H1 (cell line): ENCODE data around the gene OLFM1. TPM values are rescaled to one million over a fixed set of nuclear protein-coding genes. Genes with fewer than 3 reads are reported as not detected.

Source experiments
- CTCF ChIA-PET: fragments of 300-600 bp; sonication (Branson Sonifier 250); formaldehyde crosslinking; loops from one replicate; lab custom pipeline; 2021; ENCODE audit not compliant: partially characterized antibody; lab: Charles Lee
- POLR2A ChIA-PET: fragments of 300-600 bp; sonication (Branson Sonifier 250); formaldehyde crosslinking; loops from one replicate; lab custom pipeline; 2021; ENCODE audit warnings: inconsistent platforms; ENCODE audit not compliant: partially characterized antibody; lab: Charles Lee
- DNase-seq, 2 experiments: peaks; one replicate each; pipeline versions ENCODE4 v3.0.0 to v3.0.0-alpha.2; 2010 to 2022; ENCODE audit warnings: low spot score in 2 of 2, low read depth in 1 of 2, mixed read lengths in 1 of 2
- FAIRE-seq: peaks from 2 replicates; lab custom pipeline; 2011; peaks lifted over from hg19 to GRCh38; lab: Jason Lieb, UNC
- H2AFZ ChIP-seq: 2 replicates; pipeline ENCODE4 v1.8.1; 2012; ENCODE audit warnings: low read length, inconsistent platforms
- H2AK5ac ChIP-seq: 2 replicates; pipeline ENCODE4 v1.6.1; 2013; ENCODE audit warnings: low read depth, low read length
- H2BK120ac ChIP-seq: replicated peaks from 2 replicates; pipeline ENCODE3; 2013; ENCODE audit warnings: low read depth, low read length, inconsistent platforms
- H2BK12ac ChIP-seq: 2 replicates; pipeline ENCODE4 v1.6.1; 2013; ENCODE audit warnings: low read depth, low read length
- H2BK15ac ChIP-seq: 2 replicates; pipeline ENCODE4 v1.6.1; 2013; ENCODE audit warnings: low read length
- H2BK20ac ChIP-seq: 2 replicates; pipeline ENCODE4 v1.6.1; 2013; ENCODE audit warnings: low read length
- H2BK5ac ChIP-seq: 2 replicates; pipeline ENCODE4 v1.6.1; 2013; ENCODE audit warnings: low read depth, low read length
- H3K14ac ChIP-seq: 2 replicates; pipeline ENCODE4 v1.6.1; 2013; ENCODE audit warnings: inconsistent platforms; ENCODE audit not compliant: insufficient read length
- H3K18ac ChIP-seq: 2 replicates; pipeline ENCODE4 v1.6.1; 2013; ENCODE audit warnings: low read length; ENCODE audit errors: extremely low read depth
- H3K23ac ChIP-seq: 2 replicates; pipeline ENCODE4 v1.6.1; 2013; ENCODE audit warnings: inconsistent platforms; ENCODE audit not compliant: insufficient read length
- H3K23me2 ChIP-seq: 2 replicates; pipeline ENCODE4 v1.6.1; 2013; ENCODE audit warnings: low read depth, low read length
- H3K27ac ChIP-seq: 2 replicates; pipeline ENCODE4 v1.6.1; 2011; ENCODE audit warnings: low read depth, low read length, inconsistent platforms
- H3K27me3 ChIP-seq, 4 experiments: replicated peaks in 1 of 4; 1 replicate in 1 of 4; 2 replicates in 3 of 4; pipeline versions ENCODE4 v1.6.1 to v1.8.1; 2011 to 2013; ENCODE audit warnings: low read length in 3 of 4, mild to moderate bottlenecking in 3 of 4, inconsistent platforms in 2 of 4, mixed read lengths in 2 of 4, moderate library complexity in 1 of 4; ENCODE audit not compliant: control insufficient read depth in 3 of 4, insufficient read depth in 3 of 4; ENCODE audit errors: extremely low read depth in 1 of 4
- H3K36me3 ChIP-seq, 4 experiments: 2 replicates each; pipeline versions ENCODE4 v1.6.1 to v1.8.1; 2011 to 2013; ENCODE audit warnings: mild to moderate bottlenecking in 4 of 4, low read length in 3 of 4, moderate library complexity in 2 of 4, control low read depth in 1 of 4, inconsistent platforms in 1 of 4; ENCODE audit not compliant: insufficient read depth in 4 of 4, control insufficient read depth in 2 of 4
- H3K4ac ChIP-seq: replicated peaks from 2 replicates; pipeline ENCODE3; 2013; ENCODE audit warnings: low read length, low read depth, mixed read lengths, inconsistent platforms; ENCODE audit not compliant: insufficient read length
- H3K4me1 ChIP-seq, 4 experiments: replicated peaks in 1 of 4; 1 replicate in 1 of 4; 2 replicates in 3 of 4; pipeline versions ENCODE4 v1.6.1 to v1.8.1; 2011 to 2013; ENCODE audit warnings: low read length in 3 of 4, inconsistent platforms in 2 of 4, mixed read lengths in 1 of 4; ENCODE audit not compliant: insufficient read depth in 4 of 4, control insufficient read depth in 3 of 4
- H3K4me2 ChIP-seq, 2 experiments: 2 replicates each; pipeline versions ENCODE4 v1.6.1 to v1.8.1; 2011 to 2013; ENCODE audit warnings: low read depth in 2 of 2, low read length in 2 of 2, control low read depth in 1 of 2, inconsistent platforms in 1 of 2, mild to moderate bottlenecking in 1 of 2; ENCODE audit not compliant: insufficient read depth in 1 of 2
- H3K4me3 ChIP-seq, 4 experiments: fragments of 200-600, 300-600 bp in 1 of 4; sonication (generic), shearing (Covaris generic), sonication (Bioruptor Twin) in 1 of 4; 2 replicates each; pipeline versions ENCODE4 v1.5.1 to v1.8.1; 2011 to 2016; ENCODE audit warnings: low read length in 4 of 4, low read depth in 3 of 4, control low read depth in 2 of 4, inconsistent platforms in 2 of 4, mild to moderate bottlenecking in 2 of 4, mixed read lengths in 1 of 4, moderate library complexity in 1 of 4; ENCODE audit not compliant: insufficient read depth in 2 of 4; ENCODE audit errors: extremely low read depth in 1 of 4
- H3K56ac ChIP-seq: replicated peaks from 2 replicates; pipeline ENCODE3; 2013; ENCODE audit warnings: low read depth, mild to moderate bottlenecking, mixed read lengths, low read length, inconsistent platforms; ENCODE audit not compliant: insufficient read length
- H3K79me1 ChIP-seq: 2 replicates; pipeline ENCODE4 v1.6.1; 2013; ENCODE audit warnings: low read depth, low read length, control low read depth
- H3K79me2 ChIP-seq, 2 experiments: 2 replicates each; pipeline versions ENCODE4 v1.6.1 to v1.8.1; 2012 to 2013; ENCODE audit warnings: low read length in 2 of 2, mild to moderate bottlenecking in 2 of 2, inconsistent platforms in 1 of 2; ENCODE audit not compliant: insufficient read depth in 2 of 2, control insufficient read depth in 1 of 2
- H3K9ac ChIP-seq, 4 experiments: replicated peaks in 1 of 4; 1 replicate in 1 of 4; 2 replicates in 3 of 4; pipeline versions ENCODE4 v1.6.1 to v1.8.1; 2011 to 2013; ENCODE audit warnings: low read depth in 3 of 4, low read length in 3 of 4, control low read depth in 2 of 4, mild to moderate bottlenecking in 2 of 4, moderate library complexity in 2 of 4, inconsistent platforms in 1 of 4; ENCODE audit errors: extremely low read depth in 1 of 4
- H3K9me3 ChIP-seq, 2 experiments: 2 replicates each; pipeline versions ENCODE4 v1.6.1 to v1.8.1; 2012 to 2013; ENCODE audit warnings: mild to moderate bottlenecking in 2 of 2, moderate library complexity in 2 of 2, control low read depth in 1 of 2, inconsistent platforms in 1 of 2, low read depth in 1 of 2, low read length in 1 of 2, mixed read lengths in 1 of 2; ENCODE audit not compliant: insufficient read depth in 2 of 2
- H4K20me1 ChIP-seq, 2 experiments: replicated peaks in 1 of 2; 2 replicates each; pipeline versions ENCODE3 to v1.8.1; 2011 to 2013; ENCODE audit warnings: inconsistent platforms in 2 of 2, low read length in 2 of 2, mild to moderate bottlenecking in 1 of 2; ENCODE audit not compliant: insufficient read depth in 2 of 2, control insufficient read depth in 1 of 2
- H4K5ac ChIP-seq: 2 replicates; pipeline ENCODE4 v1.6.1; 2013; ENCODE audit warnings: low read length, low read depth, mixed read lengths, inconsistent platforms; ENCODE audit not compliant: insufficient read length
- H4K8ac ChIP-seq: 2 replicates; pipeline ENCODE4 v1.8.0; 2013; ENCODE audit warnings: mild to moderate bottlenecking, moderate library complexity, low read length, inconsistent platforms; ENCODE audit not compliant: insufficient read depth; ENCODE audit errors: extremely low read depth
- H4K91ac ChIP-seq: replicated peaks from 2 replicates; pipeline ENCODE3; 2013; ENCODE audit warnings: low read length, mixed read lengths, inconsistent platforms; ENCODE audit not compliant: insufficient read length
- BCL11A ChIP-seq, 2 experiments: IDR thresholded peaks; one replicate each; pipeline ENCODE4 v1.6.1; 2011; ENCODE audit warnings: low read depth in 2 of 2, low read length in 2 of 2, mild to moderate bottlenecking in 2 of 2
- CBX5 ChIP-seq: fragments of 300-800, 300-1000 bp; sonication (generic); IDR thresholded peaks from 2 replicates; pipeline ENCODE4 v1.7.1; 2016; ENCODE audit warnings: antibody characterized with exemption, low read length, low read depth
- SP2 ChIP-seq: IDR thresholded peaks from 2 replicates; pipeline ENCODE4 v1.6.1; 2012; ENCODE audit warnings: mild to moderate bottlenecking, low read length, inconsistent platforms
- WGBS, 2 experiments: shearing (Covaris generic) in 1 of 2; methylation state at CpG; one replicate each; pipeline versions ENCODE4 v1.1.6 to v1.1.7; 2013 to 2015; ENCODE audit warnings: low lambda C conversion rate in 2 of 2, mixed read lengths in 2 of 2, inconsistent platforms in 1 of 2, low coverage in 1 of 2, missing lambda C conversion rate in 1 of 2; ENCODE audit not compliant: insufficient replicate concordance in 2 of 2, insufficient coverage in 1 of 2, insufficient read length in 1 of 2; ENCODE audit errors: extremely low coverage in 1 of 2, missing lambda C conversion rate in 1 of 2; 5-methylcytosine and 5-hydroxymethylcytosine counted together
- polyA plus RNA-seq, 7 experiments: library from polyadenylated mRNA; depleted of rRNA in 3 of 7; stranded (reverse) in 5 of 7; unstranded in 2 of 7; fragments of >200 nt in 5 of 7; fragments of 200-250 nt in 2 of 7; gene quantifications; 1 replicate in 5 of 7; 2 replicates in 1 of 7; 4 replicates in 1 of 7; pipeline versions ENCODE4 v1.2.1 to v1.2.3, GENCODE V29; 2011 to 2013; ENCODE audit warnings: missing spikeins in 2 of 7, mixed read lengths in 2 of 7
- total RNA-seq: library from RNA; stranded (reverse); fragmentation: NEBNext Ultra II Directional; extraction: Animal tissue kit (Norgen Biotek cat#: 25700); gene quantifications from 2 replicates; pipeline ENCODE4 v1.2.1, GENCODE V29; 2021

OLFM1 gene
- total and polyA plus RNA-seq, 2 of the 8 experiments (the other 6 are each of a cell fraction or from before 2014, with no cell fraction given), result 53.0 to 53.4 TPM

DNA sequence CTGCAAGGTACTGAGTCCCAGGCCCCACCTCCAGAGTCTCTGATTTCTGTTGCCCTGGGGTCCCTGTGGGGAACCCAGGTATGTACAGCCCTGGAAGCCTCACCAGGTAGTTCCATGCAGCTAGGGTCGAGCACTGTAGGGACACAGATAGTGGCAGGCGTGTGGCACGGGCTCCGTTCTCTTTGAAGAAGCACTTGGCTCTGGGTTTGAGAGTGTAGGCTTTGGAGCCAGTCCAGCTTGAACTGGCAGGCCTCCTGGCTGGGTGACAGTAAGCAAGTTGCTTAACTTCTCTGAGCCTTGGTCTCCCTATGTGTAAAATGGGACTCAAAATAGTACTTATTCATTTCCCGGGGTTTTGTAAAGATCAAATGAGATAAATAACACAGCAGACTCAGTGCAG, 5.6 kb downstream of the OLFM1 start:
- Histone ChIP-seq H3K4me1 (peaks cover 0 to 8% (median under 1%) of the 10 kb centered on the region in 4 experiments; a peak in 2 of 7 replicates), H3K79me2 (peaks cover 3 to 9% of the 10 kb centered on the region in 2 experiments; a peak in 3 of 4 replicates), H4K20me1 (peaks cover 20 to 30% of the 10 kb centered on the region in 2 experiments), H2BK20ac (no peak overlapping the region), H4K5ac (no peak overlapping the region), H2BK12ac (no peak overlapping the region), H3K9ac (no peak overlapping the region), H3K14ac (no peak overlapping the region), H3K27me3 (peaks cover 0 to 17% (median 11%) of the 10 kb centered on the region in 4 experiments; a peak in 5 of 7 replicates), H3K9me3 (no peaks in the 10 kb centered on the region), H2BK5ac (no peak overlapping the region), H3K56ac (no peak overlapping the region), H3K27ac (no peak overlapping the region), H2BK15ac (no peak overlapping the region), H2AK5ac (no peak overlapping the region), H3K4me2 (no peak overlapping the region), H3K79me1 (peaks cover 12% of the 10 kb centered on the region), H2BK120ac (no peak overlapping the region), H2AFZ (no peak overlapping the region), H4K8ac (no peak overlapping the region), H3K4me3 (no peak overlapping the region), H3K23me2 (peaks cover 16% of the 10 kb centered on the region; the same call in 1 of the 2 replicates), H3K36me3 (peaks cover 0 to 27% (median 20%) of the 10 kb centered on the region in 4 experiments; a peak in 4 of 8 replicates), H3K18ac (no peak overlapping the region), H4K91ac (no peak overlapping the region), H3K23ac (no peak overlapping the region), H3K4ac (no peak overlapping the region)
- ChIA-PET POLR2A (interaction anchor here (0.6 to 1.2 kb wide), 2 partner anchors 89 to 171 kb away, joined by 3 to 4 read pairs; no protein-coding TSS in a partner anchor), CTCF (interaction anchor here (0.9 to 1.6 kb wide), 4 partner anchors 24 to 346 kb away, joined by 3 to 7 read pairs (median 4); no protein-coding TSS in a partner anchor)
- WGBS, 2 experiments, result 95% methylated on average over 5 of the region's 5 CpGs; no CpG with 5 or more reads in 1 of the 2 experiments
- DNase-seq, result no peak
- FAIRE-seq, result no peak
- no peak for TF ChIP-seq BCL11A (IDR thresholded peaks at IDR 0.05; ENCODE audit: low read depth in 2 of 2, low read length in 2 of 2)
- no peak for TF ChIP-seq CBX5
- TF ChIP-seq SP2, result no peak
